22Rv1 (cell line): ENCODE data around the gene GPR160.

ENCODE experiments used
- H3K27ac ChIP-seq: fragments of 450-650 bp; 2 replicates; pipeline ENCODE4 v1.5.1; 2017
- ZFX ChIP-seq: fragments of 450-650 bp; IDR thresholded peaks from 2 replicates; pipeline ENCODE4 v1.6.1; 2017; ENCODE audit warnings: antibody characterized with exemption, borderline replicate concordance
- TF ChIP-seq, protein P1 (sequence below): fragments of 450-650 bp; IDR thresholded peaks from 2 replicates; pipeline ENCODE4 v1.5.1; 2017; ENCODE audit warnings: mild to moderate bottlenecking

Gene GPR160

GRCh38 chr3:170083343-170083742 is 45.5 kb downstream of the GPR160 start:
- TF ChIP-seq ZFX = no peak
- TF ChIP-seq, protein P1, sequence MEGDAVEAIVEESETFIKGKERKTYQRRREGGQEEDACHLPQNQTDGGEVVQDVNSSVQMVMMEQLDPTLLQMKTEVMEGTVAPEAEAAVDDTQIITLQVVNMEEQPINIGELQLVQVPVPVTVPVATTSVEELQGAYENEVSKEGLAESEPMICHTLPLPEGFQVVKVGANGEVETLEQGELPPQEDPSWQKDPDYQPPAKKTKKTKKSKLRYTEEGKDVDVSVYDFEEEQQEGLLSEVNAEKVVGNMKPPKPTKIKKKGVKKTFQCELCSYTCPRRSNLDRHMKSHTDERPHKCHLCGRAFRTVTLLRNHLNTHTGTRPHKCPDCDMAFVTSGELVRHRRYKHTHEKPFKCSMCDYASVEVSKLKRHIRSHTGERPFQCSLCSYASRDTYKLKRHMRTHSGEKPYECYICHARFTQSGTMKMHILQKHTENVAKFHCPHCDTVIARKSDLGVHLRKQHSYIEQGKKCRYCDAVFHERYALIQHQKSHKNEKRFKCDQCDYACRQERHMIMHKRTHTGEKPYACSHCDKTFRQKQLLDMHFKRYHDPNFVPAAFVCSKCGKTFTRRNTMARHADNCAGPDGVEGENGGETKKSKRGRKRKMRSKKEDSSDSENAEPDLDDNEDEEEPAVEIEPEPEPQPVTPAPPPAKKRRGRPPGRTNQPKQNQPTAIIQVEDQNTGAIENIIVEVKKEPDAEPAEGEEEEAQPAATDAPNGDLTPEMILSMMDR = no peak
- H3K27ac ChIP-seq = no peak overlapping the region

DNA sequence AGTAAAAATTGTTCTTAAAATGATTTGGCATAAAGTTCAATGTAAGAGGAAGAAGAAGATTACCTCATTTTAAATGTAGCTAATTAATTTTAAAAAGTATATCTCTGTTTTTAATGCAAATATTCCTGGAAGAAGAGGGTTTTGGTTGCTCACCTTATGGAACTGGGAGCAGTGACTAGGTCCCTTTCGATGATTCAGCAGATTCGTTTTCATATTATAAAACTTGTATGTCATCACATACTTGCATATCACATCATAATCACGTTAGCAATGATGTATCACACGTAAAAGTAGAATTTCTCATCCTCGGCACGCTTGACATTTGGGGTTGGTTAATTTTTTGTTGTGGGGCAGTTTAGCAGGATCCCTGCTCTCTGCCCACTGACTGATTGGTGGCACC is 47.6 kb downstream of the GPR160 start:
- no peak overlapping the region for H3K27ac ChIP-seq
- no peak for TF ChIP-seq ZFX
- TF ChIP-seq, protein P1 = no peak

GRCh38 chr3:170089862-170090600 is 52.2 kb downstream of the GPR160 start:
- TF ChIP-seq ZFX = no peak
- TF ChIP-seq, protein P1 = no peak
- no peak overlapping the region for H3K27ac ChIP-seq

GRCh38 chr3:170090601-170090981 is 52.8 kb downstream of the GPR160 start:
- no peak overlapping the region for H3K27ac ChIP-seq
- TF ChIP-seq, protein P1 = no peak
- no peak for TF ChIP-seq ZFX

- H3K27ac ChIP-seq = no peak overlapping the region
- TF ChIP-seq, protein P1 = no peak
- no peak for TF ChIP-seq ZFX
Observed at GRCh38 chr3:170092907-170093306, 55.1 kb downstream of the GPR160 start.

GRCh38 chr3:170095771-170096170 is 58.0 kb downstream of the GPR160 start:
- TF ChIP-seq, protein P1 = no peak
- TF ChIP-seq ZFX = no peak
- no peak overlapping the region for H3K27ac ChIP-seq

- TF ChIP-seq, protein P1 = no peak
- TF ChIP-seq ZFX = no peak
- no peak overlapping the region for H3K27ac ChIP-seq
Observed at GRCh38 chr3:170096342-170096741, 58.5 kb downstream of the GPR160 start.
